Measurements from ENCODE around the gene NOVA1. TPM values are rescaled to one million over a fixed set of nuclear protein-coding genes. Genes with fewer than 3 reads are reported as not detected.

NOVA1 gene
- polyA plus RNA-seq, 3 donors = 0.01 TPM; not detected in 2

- TF ChIP-seq, protein P1, sequence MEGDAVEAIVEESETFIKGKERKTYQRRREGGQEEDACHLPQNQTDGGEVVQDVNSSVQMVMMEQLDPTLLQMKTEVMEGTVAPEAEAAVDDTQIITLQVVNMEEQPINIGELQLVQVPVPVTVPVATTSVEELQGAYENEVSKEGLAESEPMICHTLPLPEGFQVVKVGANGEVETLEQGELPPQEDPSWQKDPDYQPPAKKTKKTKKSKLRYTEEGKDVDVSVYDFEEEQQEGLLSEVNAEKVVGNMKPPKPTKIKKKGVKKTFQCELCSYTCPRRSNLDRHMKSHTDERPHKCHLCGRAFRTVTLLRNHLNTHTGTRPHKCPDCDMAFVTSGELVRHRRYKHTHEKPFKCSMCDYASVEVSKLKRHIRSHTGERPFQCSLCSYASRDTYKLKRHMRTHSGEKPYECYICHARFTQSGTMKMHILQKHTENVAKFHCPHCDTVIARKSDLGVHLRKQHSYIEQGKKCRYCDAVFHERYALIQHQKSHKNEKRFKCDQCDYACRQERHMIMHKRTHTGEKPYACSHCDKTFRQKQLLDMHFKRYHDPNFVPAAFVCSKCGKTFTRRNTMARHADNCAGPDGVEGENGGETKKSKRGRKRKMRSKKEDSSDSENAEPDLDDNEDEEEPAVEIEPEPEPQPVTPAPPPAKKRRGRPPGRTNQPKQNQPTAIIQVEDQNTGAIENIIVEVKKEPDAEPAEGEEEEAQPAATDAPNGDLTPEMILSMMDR (IDR thresholded peaks at IDR 0.05) = no peak
- H3K9ac ChIP-seq (ENCODE audit: insufficient read depth, low read length, poor library complexity, severe bottlenecking) = no peak overlapping the region
- H3K4me3 ChIP-seq (replicated peaks in 1 of 3; ENCODE audit: low read depth in 2 of 3, low read length in 3 of 3) = no peak overlapping the region
- H4K20me1 ChIP-seq (ENCODE audit: insufficient read depth, low read length) = no peaks in the 10 kb centered on the region
- Mint-ChIP-seq H3K27ac (no peak overlapping the region), H3K9me3 (peaks cover 0 to 2% (median 0%) of the 10 kb centered on the region in 7 donors), H3K36me3 (no peaks in the 10 kb centered on the region), H3K27me3 (ENCODE audit: low read depth in 3 of 3) (no peaks in the 10 kb centered on the region), H3K4me1 (no peaks in the 10 kb centered on the region), H3K4me3 (no peak overlapping the region)
- H3K27me3 ChIP-seq (ENCODE audit: control insufficient read depth in 2 of 2, insufficient read depth in 2 of 2, low read length in 2 of 2) = no peaks in the 10 kb centered on the region
- no peak for DNase-seq
- H2AFZ ChIP-seq (ENCODE audit: insufficient read depth, low read depth, low read length, poor library complexity, severe bottlenecking) = no peak overlapping the region
- intact Hi-C loops (cut with micrococcal nuclease) = no loop called here
- 80% methylated on average over 1 of the region's 3 CpGs for WGBS (ENCODE audit: insufficient coverage)
- no peak overlapping the region for H3K27ac ChIP-seq (ENCODE audit: low read depth in 1 of 2, low read length in 2 of 2)
- H3K36me3 ChIP-seq (replicated peaks in 1 of 2; ENCODE audit: control insufficient read depth in 1 of 2, insufficient read depth in 2 of 2, low read length in 2 of 2) = no peaks in the 10 kb centered on the region
- H3K79me2 ChIP-seq (ENCODE audit: insufficient read depth, low read length) = no peaks in the 10 kb centered on the region
- H3K9me3 ChIP-seq (replicated peaks in 1 of 2; ENCODE audit: control insufficient read depth in 1 of 2, insufficient read depth in 1 of 2, low read length in 2 of 2) = no peaks in the 10 kb centered on the region
- H3K4me2 ChIP-seq (replicated peaks; ENCODE audit: extremely low read depth, low read length, poor library complexity, severe bottlenecking) = no peak overlapping the region
- H3K4me1 ChIP-seq (ENCODE audit: control insufficient read depth in 1 of 2, insufficient read depth in 2 of 2, low read length in 2 of 2) = no peaks in the 10 kb centered on the region
Observed at GRCh38 chr14:26531894-26532293, 65.9 kb downstream of the NOVA1 start.

- WGBS (ENCODE audit: insufficient coverage) = no CpG with 5 or more reads among the region's 7 CpGs
- Mint-ChIP-seq H3K4me1 (no peaks in the 10 kb centered on the region), H3K9me3 (peaks cover 0 to 2% (median 0%) of the 10 kb centered on the region in 7 donors), H3K4me3 (no peak overlapping the region), H3K27ac (no peak overlapping the region), H3K36me3 (no peaks in the 10 kb centered on the region), H3K27me3 (ENCODE audit: low read depth in 3 of 3) (no peaks in the 10 kb centered on the region)
- Histone ChIP-seq H3K36me3 (replicated peaks in 1 of 2; ENCODE audit: control insufficient read depth in 1 of 2, insufficient read depth in 2 of 2, low read length in 2 of 2) (no peaks in the 10 kb centered on the region), H3K27ac (ENCODE audit: low read depth in 1 of 2, low read length in 2 of 2) (no peak overlapping the region), H3K9me3 (replicated peaks in 1 of 2; ENCODE audit: control insufficient read depth in 1 of 2, insufficient read depth in 1 of 2, low read length in 2 of 2) (no peaks in the 10 kb centered on the region), H3K79me2 (ENCODE audit: insufficient read depth, low read length) (no peaks in the 10 kb centered on the region), H3K4me3 (replicated peaks in 1 of 3; ENCODE audit: low read depth in 2 of 3, low read length in 3 of 3) (no peak overlapping the region), H3K4me2 (replicated peaks; ENCODE audit: extremely low read depth, low read length, poor library complexity, severe bottlenecking) (no peak overlapping the region), H2AFZ (ENCODE audit: insufficient read depth, low read depth, low read length, poor library complexity, severe bottlenecking) (no peak overlapping the region), H3K4me1 (ENCODE audit: control insufficient read depth in 1 of 2, insufficient read depth in 2 of 2, low read length in 2 of 2) (no peaks in the 10 kb centered on the region), H4K20me1 (ENCODE audit: insufficient read depth, low read length) (no peaks in the 10 kb centered on the region), H3K9ac (ENCODE audit: insufficient read depth, low read length, poor library complexity, severe bottlenecking) (no peak overlapping the region), H3K27me3 (ENCODE audit: control insufficient read depth in 2 of 2, insufficient read depth in 2 of 2, low read length in 2 of 2) (no peaks in the 10 kb centered on the region)
- no peak for DNase-seq
- TF ChIP-seq, protein P1 (IDR thresholded peaks at IDR 0.05) = no peak
- intact Hi-C loops (cut with micrococcal nuclease) = no loop called here
Observed at GRCh38 chr14:26528415-26529182, 69.2 kb downstream of the NOVA1 start.

All from CD14-positive monocyte (primary cell).